Heart left ventricle (tissue), 16 donors: ENCODE measurements around the gene MAP9. TPM values are rescaled to one million over a fixed set of nuclear protein-coding genes. Genes with fewer than 3 reads are reported as not detected.

Experiments used
- ATAC-seq, 4 donors: fragments of 200-7000 bp; cut with Tn5 transposase; one replicate each; pipeline ENCODE4 v1.9.1; 2020 to 2022; ENCODE audit warnings: moderate library complexity in 4 of 4, mild to moderate bottlenecking in 3 of 4, moderate number of reproducible peaks in 1 of 4
- DNase-seq, 5 donors: peaks; one replicate each; pipeline ENCODE4 v3.0.0-alpha.2; 2020
- H3K27ac ChIP-seq, 12 donors: fragments of 200-600 bp; sonication (generic) in 4 of 12; one replicate each; pipeline versions ENCODE4 v1.5.0 to v1.8.0; 2016 to 2022; ENCODE audit warnings: mild to moderate bottlenecking in 2 of 12
- H3K27me3 ChIP-seq, 9 donors: fragments of 200-600 bp; sonication (generic) in 2 of 9; one replicate each; pipeline versions ENCODE4 v1.5.1 to v1.8.0; 2016 to 2022; ENCODE audit warnings: mild to moderate bottlenecking in 3 of 9
- H3K36me3 ChIP-seq, 9 donors: fragments of 200-600 bp; sonication (generic) in 2 of 9; one replicate each; pipeline versions ENCODE4 v1.5.0 to v1.8.0; 2018 to 2022; ENCODE audit warnings: mild to moderate bottlenecking in 2 of 9
- H3K4me1 ChIP-seq, 12 donors: fragments of 200-600 bp; sonication (generic) in 4 of 12; one replicate each; pipeline versions ENCODE4 v1.5.0 to v1.8.0; 2016 to 2022; ENCODE audit warnings: mild to moderate bottlenecking in 3 of 12
- H3K4me3 ChIP-seq, 12 donors: fragments of 200-600 bp; sonication (generic) in 4 of 12; one replicate each; pipeline versions ENCODE4 v1.5.0 to v1.8.0; 2017 to 2022; ENCODE audit warnings: mild to moderate bottlenecking in 9 of 12, moderate library complexity in 4 of 12
- H3K9me3 ChIP-seq, 12 donors: fragments of 200-600 bp; sonication (generic) in 4 of 12; one replicate each; pipeline versions ENCODE4 v1.5.0 to v1.8.0; 2016 to 2022; ENCODE audit warnings: mild to moderate bottlenecking in 1 of 12
- CTCF ChIP-seq, 12 donors: fragments of 200-600 bp; sonication (generic) in 4 of 12; IDR thresholded peaks; one replicate each; pipeline versions ENCODE4 v1.5.0 to v1.8.0; 2018 to 2022; ENCODE audit warnings: antibody characterized with exemption in 12 of 12, mild to moderate bottlenecking in 5 of 12
- POLR2A ChIP-seq, 2 donors: fragments of 450-650 bp; IDR thresholded peaks; one replicate each; pipeline ENCODE4 v1.6.1; 2017; ENCODE audit warnings: antibody characterized with exemption in 2 of 2, mild to moderate bottlenecking in 2 of 2, moderate library complexity in 2 of 2
- WGBS, 4 donors: extraction: QIAGEN DNeasy Blood & Tissue Kit in 2 of 4; methylation state at CpG; one replicate each; pipeline versions ENCODE4 v1.1.5 to v1.1.7; 2013 to 2018; 5-methylcytosine and 5-hydroxymethylcytosine counted together
- intact Hi-C, 10 donors: fragments of 100-400 bp; cut with DNase I; formaldehyde crosslinking; loops; one replicate each; pipeline versions ENCODE4 v1.11.1 to v1.14.2; 2022
- polyA plus RNA-seq, 2 donors: library from polyadenylated mRNA; stranded (reverse); fragments of 200-250 nt; gene quantifications; one replicate each; pipeline ENCODE4 v1.2.3, GENCODE V29; 2013
- total RNA-seq, 9 donors: library from RNA; depleted of rRNA in 2 of 9; stranded (reverse); fragments of >200 nt in 2 of 9; fragmentation: NEBNext Ultra II Directional in 3 of 9; extraction: Animal tissue kit (Norgen Biotek cat#: 25700) in 3 of 9; gene quantifications; one replicate each; pipeline versions ENCODE4 v1.1.0 to v1.2.4, GENCODE V29; 2016 to 2023
- donor health status: ischemic (EF 13 %, LVEDD 7.1; RV severe dilation, severe dysfunction).
- donor health status: healthy with polysubstance abuse.
- donor health status: DM: no; HTN: yes; CAD: no.
- donor health status: DM: no; HTN: no; CAD: no.
- donor health status: ischemic (EF 25% LVEDD 6.9; RV normal size, moderate dysfunction).
- donor health status: ischemic (EF 25% LVEDD 5.7; RV mildly dilated, moderate dysfunction).
- donor health status: healthy.
- donor health status: DM: yes; HTN: yes; CAD: no.
- donor health status: ischemic (EF 35%, LVEDD 5.7; RV mildly dilated, moderate dysfunction).
- donor health status: nonischemic (EF 11% LVEDD 7.7; RV severe dilation, severe dysfunction).
- donor health status: DM: yes; HTN: yes; CAD: no.
- donor health status: PGD.
- donor health status: ischemic (EF 29% LVEDD 5.4; RV normal size, mild dysfunction).
- donor health status: nonischemic (EF 23%, LVEDD 6.1; RV moderate dilation, normal function).

Gene MAP9
- total and polyA plus RNA-seq, 11 donors = 3.4 to 12.0 (median 7.4) TPM

GRCh38 chr4:155392481-155393184 is 15.9 kb upstream of the MAP9 start:
- H3K36me3 ChIP-seq = no peaks in the 10 kb centered on the region
- no peak for DNase-seq
- intact Hi-C loops = no loop called here
- H3K27me3 ChIP-seq = peaks cover 0 to 4% (median 0%) of the 10 kb centered on the region in 9 donors
- WGBS, 4 donors = 48 to 59% (median 55%) methylated on average over 8 of the region's 8 CpGs
- H3K4me3 ChIP-seq = no peak overlapping the region
- no peak overlapping the region for H3K27ac ChIP-seq
- H3K4me1 ChIP-seq = no peaks in the 10 kb centered on the region
- H3K9me3 ChIP-seq = peaks cover 0 to 6% (median 0%) of the 10 kb centered on the region in 12 donors
- peak in 1 of 4 donors; percentile 41 for ATAC-seq
- TF ChIP-seq POLR2A (IDR thresholded peaks at IDR 0.05) (no peak), CTCF (IDR thresholded peaks at IDR 0.05) (no peak)

- ATAC-seq (no peak), DNase-seq (no peak)
- Histone ChIP-seq H3K27ac (no peak overlapping the region), H3K36me3 (no peaks in the 10 kb centered on the region), H3K27me3 (peaks cover 0 to 4% (median 0%) of the 10 kb centered on the region in 9 donors), H3K4me3 (no peak overlapping the region), H3K4me1 (no peaks in the 10 kb centered on the region), H3K9me3 (peaks cover 0 to 6% (median 0%) of the 10 kb centered on the region in 12 donors)
- intact Hi-C loops = no loop called here
- no peak for TF ChIP-seq POLR2A (IDR thresholded peaks at IDR 0.05)
- TF ChIP-seq CTCF (IDR thresholded peaks at IDR 0.05) = no peak
These were observed 15.2 kb upstream of the MAP9 start for GRCh38 chr4:155391932-155392331.

GRCh38 chr4:155388162-155388561 is 11.4 kb upstream of the MAP9 start:
- intact Hi-C loops = no loop called here
- Histone ChIP-seq H3K27me3 (peaks cover 0 to 5% (median 0%) of the 10 kb centered on the region in 9 donors), H3K4me3 (no peak overlapping the region), H3K9me3 (no peaks in the 10 kb centered on the region), H3K36me3 (no peaks in the 10 kb centered on the region), H3K4me1 (no peaks in the 10 kb centered on the region), H3K27ac (no peak overlapping the region)
- TF ChIP-seq CTCF (IDR thresholded peaks at IDR 0.05) (no peak), POLR2A (IDR thresholded peaks at IDR 0.05) (no peak)
- DNase-seq (no peak), ATAC-seq (peak in 1 of 4 donors; percentile 40)
- WGBS, 4 donors = 86 to 96% (median 88%) methylated on average over 5 of the region's 5 CpGs

- H3K27me3 ChIP-seq = peaks cover 0 to 5% (median 0%) of the 10 kb centered on the region in 9 donors
- WGBS, 4 donors = 76 to 82% (median 77%) methylated on average over 4 of the region's 4 CpGs
- no peak for ATAC-seq
- DNase-seq = no peak
- no peak overlapping the region for H3K27ac ChIP-seq
- H3K4me3 ChIP-seq = no peak overlapping the region
- intact Hi-C loops = no loop called here
- no peaks in the 10 kb centered on the region for H3K4me1 ChIP-seq
- no peaks in the 10 kb centered on the region for H3K36me3 ChIP-seq
- no peak for TF ChIP-seq CTCF (IDR thresholded peaks at IDR 0.05)
- no peaks in the 10 kb centered on the region for H3K9me3 ChIP-seq
These were observed 6.8 kb upstream of the MAP9 start for GRCh38 chr4:155383541-155383940.
